ENCODE results near the gene NINL. TPM values are rescaled to one million over a fixed set of nuclear protein-coding genes. Genes with fewer than 3 reads are reported as not detected.
"Not testable (repeated sequence)": the region's sequence is repeated elsewhere in the genome, so short reads cannot be mapped to it uniquely, and the experiment has no call there.

Gene NINL
- polyA plus RNA-seq, 3 donors, result 2.9 to 6.9 (median 4.3) TPM

GRCh38 chr20:25566821-25567220 is 18.5 kb downstream of the NINL start:
- WGBS, 3 donors, result 90 to 96% (median 92%) methylated on average over 2 of the region's 2 CpGs
- H3K27ac ChIP-seq (ENCODE audit: low read depth, low read length), result no peak overlapping the region

DNA sequence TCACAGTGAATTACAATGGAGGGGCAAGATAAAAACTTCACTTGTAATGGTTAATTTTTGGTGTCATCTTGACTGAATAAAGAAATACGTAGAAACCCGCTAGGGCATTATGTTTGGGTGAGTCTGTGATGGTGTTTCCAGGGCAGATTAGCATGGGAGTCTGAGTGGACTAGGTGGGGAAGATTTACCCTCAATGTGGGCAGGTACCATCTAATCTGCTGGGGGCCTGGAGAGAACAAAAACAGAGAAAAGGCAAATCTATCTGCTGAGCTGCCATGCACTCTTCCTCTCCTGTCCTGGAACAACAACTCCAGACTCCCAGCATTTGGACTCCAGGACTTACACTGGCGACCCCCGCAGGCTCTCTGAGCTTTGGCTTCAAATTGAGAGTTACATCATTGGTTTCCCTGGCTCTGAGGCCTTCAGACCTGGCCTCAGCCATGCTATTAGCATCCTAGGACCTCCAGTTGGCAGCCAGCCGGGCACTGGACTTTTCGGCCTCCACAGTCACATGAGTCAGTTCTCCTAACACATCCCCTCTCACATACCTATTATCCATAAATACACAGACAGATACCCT is 19.7 kb downstream of the NINL start:
- WGBS, 3 donors, result 83 to 86% (median 85%) methylated on average over 6 of the region's 6 CpGs

GRCh38 chr20:25563876-25564275 is 21.5 kb downstream of the NINL start:
- no peak overlapping the region for H3K27ac ChIP-seq (ENCODE audit: low read depth, low read length)
- WGBS, 3 donors, result 96 to 97% (median 97%) methylated on average over 6 of the region's 6 CpGs

More for the DNA sequence above, 19.7 kb downstream of the NINL start:
- H3K27ac ChIP-seq (ENCODE audit: low read depth, low read length), result no peak overlapping the region

DNA sequence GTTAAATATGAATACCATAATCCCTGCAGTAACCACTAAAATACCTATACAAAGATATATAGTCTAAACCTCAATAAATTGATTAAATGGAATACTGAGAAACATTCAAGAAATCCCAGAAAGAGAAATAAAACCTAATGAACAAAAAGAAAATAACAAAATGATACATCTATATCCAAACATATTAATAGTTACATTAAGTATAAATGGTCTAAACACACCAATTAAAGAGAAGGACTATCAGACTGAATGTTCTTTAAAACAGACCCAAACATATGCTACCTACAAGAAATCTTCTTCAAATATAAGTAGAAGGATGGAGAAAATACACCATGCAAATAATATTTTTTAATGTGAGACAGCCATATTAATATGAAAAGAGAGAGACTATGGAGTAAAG is 22.0 kb downstream of the NINL start:
- no peak overlapping the region for H3K27ac ChIP-seq (ENCODE audit: low read depth, low read length)

DNA sequence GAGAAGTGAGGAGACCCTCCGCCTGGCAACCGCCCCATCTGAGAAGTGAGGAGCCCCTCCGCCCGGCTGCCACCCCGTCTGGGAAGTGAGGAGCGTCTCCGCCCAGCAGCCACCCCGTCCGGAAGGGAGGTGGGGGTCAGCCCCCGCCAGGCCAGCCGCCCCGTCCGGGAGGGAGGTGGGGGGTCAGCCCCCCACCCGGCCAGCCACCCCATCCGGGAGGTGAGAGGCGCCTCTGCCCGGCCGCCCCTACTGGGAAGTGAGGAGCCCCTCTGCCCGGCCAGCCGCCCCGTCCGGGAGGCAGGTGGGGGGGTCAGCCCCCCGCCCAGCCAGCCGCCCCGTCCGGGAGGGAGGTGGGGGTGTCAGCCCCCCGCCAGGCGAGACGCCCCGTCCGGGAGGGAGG is 23.6 kb downstream of the NINL start:
- not testable (repeated sequence) for H3K27ac ChIP-seq (ENCODE audit: low read depth, low read length)
- 98 to 100% (median 98%) methylated on average over 2 to 29 of the region's 31 CpGs for WGBS, 3 donors

DNA sequence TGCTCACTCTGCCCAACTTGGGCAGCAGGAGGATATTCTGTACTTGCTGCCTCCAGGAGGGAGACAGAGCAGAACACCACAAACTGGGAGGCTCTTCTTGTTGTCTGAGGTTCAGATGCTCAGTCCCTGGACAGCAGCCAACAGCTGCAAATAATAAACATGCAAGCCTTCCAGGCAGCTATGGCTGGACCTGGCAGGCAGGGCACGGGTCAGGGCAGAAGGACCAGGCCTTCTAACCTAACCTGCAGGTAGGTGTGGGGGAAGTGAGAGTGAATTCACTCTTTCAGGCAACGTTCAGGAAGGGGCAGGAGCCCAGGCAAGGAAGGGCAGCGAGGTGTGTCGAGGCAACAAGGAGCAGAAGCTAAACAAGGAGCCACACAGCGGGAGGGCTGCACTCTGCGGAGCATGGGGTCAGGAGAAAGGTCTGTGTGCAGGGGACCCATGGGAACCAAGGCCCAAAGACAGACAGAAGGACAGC is 31.5 kb downstream of the NINL start:
- 61 to 73% (median 70%) methylated on average over 6 of the region's 6 CpGs for WGBS, 3 donors

DNA sequence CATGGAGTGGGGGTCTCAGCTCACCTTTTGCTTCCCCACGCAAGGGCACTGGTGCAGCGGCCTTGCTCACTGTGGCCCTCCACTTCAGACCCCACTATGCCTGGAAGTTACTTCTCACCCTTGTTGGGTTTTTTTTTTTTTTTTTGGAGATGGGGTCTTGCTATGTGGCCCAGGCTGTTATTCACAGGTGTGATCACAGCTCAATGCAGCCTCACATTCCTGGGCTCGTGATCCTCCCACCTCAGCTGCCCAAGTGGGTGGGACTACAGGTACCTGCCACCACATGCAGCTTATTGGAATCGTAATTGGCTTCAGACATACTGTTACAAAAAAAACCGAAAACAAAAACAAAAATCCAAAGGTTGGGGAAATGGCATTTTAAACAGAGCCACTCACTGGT is 32.4 kb downstream of the NINL start:
- WGBS, 3 donors, result 95 to 96% (median 96%) methylated on average over 5 of the region's 5 CpGs
- no peak overlapping the region for H3K27ac ChIP-seq (ENCODE audit: low read depth, low read length)

More for the DNA sequence above, 31.5 kb downstream of the NINL start:
- H3K27ac ChIP-seq (ENCODE audit: low read depth, low read length), result no peak overlapping the region

GRCh38 chr20:25551413-25552215 is 33.7 kb downstream of the NINL start:
- 68 to 76% (median 71%) methylated on average over 6 of the region's 6 CpGs for WGBS, 3 donors
- no peak overlapping the region for H3K27ac ChIP-seq (ENCODE audit: low read depth, low read length)

- 72 to 84% (median 79%) methylated on average over 7 of the region's 7 CpGs for WGBS, 3 donors
- H3K27ac ChIP-seq (ENCODE audit: low read depth, low read length), result not testable (repeated sequence)
Observed at GRCh38 chr20:25550645-25551337, 34.5 kb downstream of the NINL start.

GRCh38 chr20:25549843-25550477 is 35.4 kb downstream of the NINL start:
- no peak overlapping the region for H3K27ac ChIP-seq (ENCODE audit: low read depth, low read length)
- 76 to 80% (median 80%) methylated on average over 10 of the region's 10 CpGs for WGBS, 3 donors

DNA sequence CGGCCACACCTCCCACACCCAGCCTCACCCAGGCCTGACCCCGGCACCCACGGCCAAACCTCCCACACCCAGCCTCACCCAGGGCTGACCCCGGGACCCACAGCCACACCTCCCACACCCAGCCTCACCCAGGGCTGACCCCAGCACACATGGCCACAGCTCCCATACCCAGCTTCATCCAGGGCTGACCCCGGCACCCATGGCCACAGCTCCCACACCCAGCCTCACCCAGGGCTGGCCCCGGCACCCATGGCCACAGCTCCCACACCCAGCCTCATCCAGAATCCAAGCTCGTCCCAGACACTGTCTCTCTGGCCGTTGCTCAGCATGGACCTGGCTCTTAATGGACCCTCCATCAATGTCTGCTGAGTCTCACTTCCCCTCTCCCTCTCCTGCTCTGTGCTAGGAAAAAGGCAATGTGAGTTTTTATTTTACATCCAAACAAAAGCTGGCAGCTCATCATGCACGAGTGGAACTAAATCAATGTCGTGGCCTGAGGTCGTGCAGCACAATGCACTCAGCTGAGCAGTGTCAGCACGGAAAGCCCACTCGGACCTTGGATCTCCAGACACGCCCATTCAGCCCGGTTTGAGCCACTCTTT is 36.1 kb downstream of the NINL start:
- WGBS, 3 donors, result 53 to 62% (median 62%) methylated on average over 15 of the region's 15 CpGs
- H3K27ac ChIP-seq (ENCODE audit: low read depth, low read length), result no peak overlapping the region

DNA sequence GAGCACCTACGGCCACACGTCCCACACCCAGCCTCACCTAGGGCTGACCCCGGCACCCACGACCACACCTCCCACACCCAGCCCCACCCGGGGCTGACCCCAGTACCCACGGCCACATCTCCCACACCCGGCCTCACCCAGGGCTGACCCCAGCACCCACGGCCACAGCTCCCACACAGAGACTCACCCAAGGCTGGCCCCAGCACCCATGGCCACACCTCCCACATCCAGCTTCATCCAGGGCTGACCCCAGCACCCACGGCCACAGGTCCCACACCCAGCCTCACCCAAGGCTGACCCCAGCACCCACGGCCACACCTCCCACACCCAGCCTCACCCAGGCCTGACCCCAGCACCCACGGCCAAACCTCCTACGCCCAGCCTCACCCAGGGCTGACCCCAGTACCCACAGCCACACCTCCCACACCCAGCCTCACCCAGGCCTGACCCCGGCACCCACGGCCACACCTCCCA is 36.7 kb downstream of the NINL start:
- WGBS, 3 donors, result 70 to 86% (median 79%) methylated on average over 14 of the region's 14 CpGs
- no peak overlapping the region for H3K27ac ChIP-seq (ENCODE audit: low read depth, low read length)

DNA sequence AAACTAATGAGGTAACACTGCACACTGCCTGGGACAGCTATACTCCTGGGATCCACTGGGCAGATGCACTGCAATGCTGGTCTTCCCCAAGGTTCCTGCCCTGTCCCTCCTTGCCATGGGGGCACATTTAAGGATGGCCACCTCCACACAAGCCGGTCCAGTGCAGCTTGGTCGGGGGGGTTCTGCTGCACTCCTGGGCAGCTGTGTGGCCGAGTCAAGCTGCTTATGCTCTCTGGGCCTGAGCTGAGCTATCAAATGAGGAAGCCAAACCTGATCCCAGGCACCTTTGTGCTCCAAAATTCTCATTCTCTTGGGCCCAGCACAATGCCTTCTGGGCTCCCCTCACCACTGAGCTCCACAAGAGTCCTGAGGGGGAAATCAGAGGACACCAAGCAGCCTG is 37.3 kb downstream of the NINL start:
- 62 to 67% (median 63%) methylated on average over 3 of the region's 3 CpGs for WGBS, 3 donors
- H3K27ac ChIP-seq (ENCODE audit: low read depth, low read length), result no peak overlapping the region

- 70 to 81% (median 73%) methylated on average over 4 of the region's 4 CpGs for WGBS, 3 donors
- no peak overlapping the region for H3K27ac ChIP-seq (ENCODE audit: low read depth, low read length)
Observed at GRCh38 chr20:25547063-25547462, 38.3 kb downstream of the NINL start.

DNA sequence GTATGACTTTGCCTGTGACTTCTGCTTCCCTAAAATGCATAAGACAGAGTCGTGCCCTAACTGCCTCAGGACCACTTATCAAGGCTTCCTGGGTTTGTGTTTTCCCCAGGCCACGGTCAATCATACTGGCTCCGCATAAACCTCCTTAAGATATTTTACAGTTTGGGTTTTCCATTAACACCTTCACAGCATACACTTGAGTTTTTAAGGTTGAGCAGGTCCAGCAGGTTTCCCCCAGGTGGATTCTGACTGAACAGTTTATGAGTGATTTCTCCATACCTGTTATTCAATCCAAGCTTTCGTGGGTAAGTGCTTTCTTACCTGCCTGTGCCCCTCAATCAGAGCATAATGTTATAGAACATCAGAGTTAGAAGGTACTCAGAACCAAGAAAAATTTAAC is 39.3 kb downstream of the NINL start:
- 63 to 85% (median 77%) methylated on average over 4 of the region's 4 CpGs for WGBS, 3 donors

GRCh38 chr20:25545171-25545570 is 40.2 kb downstream of the NINL start:
- H3K27ac ChIP-seq (ENCODE audit: low read depth, low read length), result no peak overlapping the region
- 76 to 84% (median 82%) methylated on average over 3 of the region's 3 CpGs for WGBS, 3 donors

More for the DNA sequence above, 39.3 kb downstream of the NINL start:
- no peak overlapping the region for H3K27ac ChIP-seq (ENCODE audit: low read depth, low read length)

DNA sequence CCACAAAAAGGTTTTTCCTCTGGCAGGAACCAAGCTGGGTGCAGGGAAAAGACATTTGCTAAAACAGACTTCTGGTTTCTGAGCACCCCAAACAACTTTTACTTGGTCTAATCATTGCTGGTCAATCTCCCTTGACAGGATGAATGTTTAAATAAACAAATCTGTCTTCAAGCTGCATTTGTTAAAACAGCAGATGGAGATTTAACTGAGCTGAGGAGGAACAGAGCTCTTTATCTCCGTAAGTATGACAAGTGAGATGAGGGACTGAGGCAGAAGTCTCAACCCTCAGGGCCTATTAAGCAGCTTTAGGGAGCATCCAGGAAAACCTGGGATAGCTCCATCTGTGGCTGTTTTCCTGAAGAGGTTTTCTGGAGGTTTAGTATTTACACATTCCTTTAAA is 40.6 kb downstream of the NINL start:
- WGBS, 3 donors, result 71 to 84% (median 82%) methylated on average over 1 of the region's 1 CpG
- H3K27ac ChIP-seq (ENCODE audit: low read depth, low read length), result no peak overlapping the region

- WGBS, 3 donors, result 53 to 74% (median 61%) methylated on average over 4 of the region's 4 CpGs
- no peak overlapping the region for H3K27ac ChIP-seq (ENCODE audit: low read depth, low read length)
Observed at GRCh38 chr20:25544311-25544710, 41.0 kb downstream of the NINL start.

Measured in adipose tissue (tissue), 3 donors.